OCI-M1 (cell line): ENCODE measurements around the gene RNF151.
A peak's percentile ranks its signal among the peaks of the same experiment; 100 is the strongest.

Experiments used
- DNase-seq: peaks from one replicate; lab custom pipeline; 2025; lab: John Stamatoyannopoulos, UW

RNF151 gene

GRCh38 chr16:1992704-1993317, 26.2 kb downstream of the RNF151 start:
- DNase-seq = no peak

GRCh38 chr16:1993731-1994131, 27.1 kb downstream of the RNF151 start:
- peak; percentile 28 for DNase-seq

GRCh38 chr16:1997494-1998359, 31.1 kb downstream of the RNF151 start:
- no peak for DNase-seq

- no peak for DNase-seq
Measured at GRCh38 chr16:1998360-1998835, 31.7 kb downstream of the RNF151 start.

DNA sequence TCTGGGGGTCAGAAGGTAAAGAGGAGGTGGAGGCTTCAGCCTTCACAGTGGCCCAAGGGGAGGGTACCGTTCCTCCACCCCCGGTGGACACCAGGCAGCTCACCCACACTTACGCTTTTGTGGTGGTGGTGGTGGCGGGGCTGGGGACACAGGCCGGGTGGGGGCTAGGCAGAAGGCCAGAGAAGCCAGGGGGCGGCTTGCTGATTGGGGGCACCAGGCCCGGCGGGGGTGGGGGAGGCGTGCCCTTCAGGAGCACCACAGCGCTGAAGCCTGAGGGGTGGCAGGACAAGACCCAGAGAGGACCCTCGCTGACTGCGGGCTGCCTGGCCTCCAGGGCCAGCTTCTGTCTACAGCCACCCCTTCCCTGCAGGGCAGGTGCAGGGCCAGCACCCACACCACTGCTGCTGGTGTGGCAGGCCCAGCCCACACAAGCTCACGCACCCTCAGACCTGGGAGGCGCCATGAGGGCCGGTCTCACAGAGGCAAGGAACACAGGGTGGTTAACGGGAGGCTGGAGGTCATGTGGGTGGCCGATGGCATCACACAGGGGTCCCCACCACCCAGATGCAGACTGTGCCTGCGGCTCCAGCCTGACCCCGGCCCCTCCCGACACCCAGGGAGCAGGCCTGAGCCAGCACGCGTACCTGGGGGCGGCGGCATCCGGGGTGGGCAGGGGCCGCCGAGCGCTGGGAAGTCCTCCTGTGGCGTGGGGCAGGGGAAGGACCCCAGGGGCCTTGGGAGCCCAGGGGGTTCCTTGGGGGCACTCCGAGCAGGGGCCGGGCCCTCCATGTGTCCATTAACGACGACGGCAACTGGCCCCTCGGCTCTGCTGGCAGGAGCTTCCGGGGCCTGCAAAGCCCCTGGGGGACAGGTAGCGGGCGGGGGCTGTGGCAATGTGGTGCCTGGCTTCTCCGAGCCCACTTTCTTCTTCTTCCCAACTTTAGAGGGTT, 32.5 kb downstream of the RNF151 start:
- no peak for DNase-seq

DNA sequence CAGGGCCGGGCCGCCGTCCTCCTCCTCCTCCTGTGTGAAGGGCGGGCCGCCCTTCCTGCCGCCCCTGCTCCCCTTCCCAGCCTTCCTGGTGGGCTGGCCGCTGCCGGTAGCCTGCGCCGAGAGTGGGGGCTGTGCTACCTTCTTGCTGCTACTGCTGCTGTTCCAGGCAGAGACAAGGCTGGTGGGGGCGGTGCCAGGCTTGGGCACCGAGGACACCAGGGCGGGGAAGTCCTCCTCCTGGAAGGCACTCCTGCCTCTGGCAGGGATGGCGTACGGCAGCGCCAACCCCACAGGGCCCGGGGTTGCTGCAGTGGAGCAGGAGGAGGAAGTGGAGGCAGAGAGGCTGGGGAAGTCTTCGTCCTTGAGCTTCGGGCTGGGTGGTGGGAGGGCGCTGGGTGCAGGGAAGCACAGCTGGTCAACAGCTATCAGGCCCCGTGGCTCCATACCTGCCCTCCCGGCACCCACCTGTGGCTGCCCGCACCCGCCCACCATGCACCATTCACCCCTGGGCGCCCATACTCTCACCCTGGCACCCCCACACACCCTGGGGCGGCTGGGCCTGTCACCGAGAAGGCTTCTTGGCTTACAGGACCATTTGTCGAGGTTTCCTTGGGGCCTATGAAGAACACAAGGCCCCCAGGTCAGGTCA, 33.3 kb downstream of the RNF151 start:
- DNase-seq = no peak

DNA sequence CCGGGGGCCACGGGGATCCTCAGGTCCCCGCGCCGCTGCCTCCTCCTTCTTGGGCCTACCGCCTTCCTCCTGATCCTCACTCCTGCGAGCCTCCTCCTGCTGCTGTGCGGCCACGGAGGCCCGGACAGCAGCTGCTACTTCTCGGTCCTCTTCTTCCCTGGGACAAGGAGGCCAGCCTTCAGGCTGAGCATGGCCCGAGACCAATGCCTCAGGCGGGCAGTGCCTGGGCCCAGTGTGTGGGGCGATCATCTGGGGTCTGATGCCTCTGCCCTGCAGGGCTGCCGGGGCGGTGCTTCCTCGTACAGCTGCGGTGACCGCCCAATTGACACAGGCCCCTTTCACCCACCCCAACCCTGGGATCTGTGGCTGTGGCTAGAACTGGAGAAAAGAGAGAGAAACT, 34.4 kb downstream of the RNF151 start:
- no peak for DNase-seq

DNA sequence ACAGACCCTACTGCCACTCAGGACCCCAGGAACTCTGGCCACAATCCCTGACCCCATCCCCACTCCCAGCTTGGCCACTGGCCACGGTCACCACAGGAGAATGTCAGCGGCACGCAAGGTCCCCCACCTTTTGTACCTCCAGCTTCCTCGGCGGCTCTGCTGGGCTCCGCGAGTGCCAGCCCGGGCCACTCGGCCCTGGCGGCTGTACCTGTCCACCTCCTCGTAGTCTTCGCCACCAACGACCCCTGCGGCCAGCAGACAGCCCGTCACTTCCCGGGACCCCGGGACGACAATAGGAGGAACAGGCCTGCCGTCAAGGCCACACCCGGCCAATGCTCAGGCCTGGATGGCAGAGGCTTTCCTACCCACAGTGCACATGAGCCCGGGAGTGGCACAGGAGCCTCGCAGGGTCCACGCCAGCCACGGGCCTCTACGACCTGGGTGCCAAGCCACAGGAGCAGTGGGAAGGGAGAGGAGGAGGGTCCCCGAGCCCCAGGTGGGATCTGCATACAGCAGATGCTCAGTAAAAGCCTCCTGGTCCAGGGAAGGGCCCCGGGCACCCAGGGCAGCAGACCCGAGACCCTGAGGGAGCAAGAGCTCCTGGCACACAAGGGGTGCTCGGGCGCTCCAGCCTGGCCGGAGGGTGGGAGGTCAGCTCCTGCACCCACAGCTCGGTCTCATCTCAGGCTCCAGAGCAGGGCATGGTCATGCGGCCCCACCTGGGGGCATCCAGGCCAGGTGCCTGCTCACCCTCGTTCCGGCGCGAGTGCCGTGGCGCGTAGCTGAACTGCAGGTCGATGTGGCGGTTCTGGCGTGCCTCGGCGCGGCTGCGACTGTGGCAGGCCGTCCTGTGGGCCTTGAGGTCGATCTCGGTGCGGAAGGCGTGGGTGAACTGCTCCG, 35.0 kb downstream of the RNF151 start:
- DNase-seq = no peak

- no peak for DNase-seq
Measured at GRCh38 chr16:2002406-2003230, 36.0 kb downstream of the RNF151 start.

DNA sequence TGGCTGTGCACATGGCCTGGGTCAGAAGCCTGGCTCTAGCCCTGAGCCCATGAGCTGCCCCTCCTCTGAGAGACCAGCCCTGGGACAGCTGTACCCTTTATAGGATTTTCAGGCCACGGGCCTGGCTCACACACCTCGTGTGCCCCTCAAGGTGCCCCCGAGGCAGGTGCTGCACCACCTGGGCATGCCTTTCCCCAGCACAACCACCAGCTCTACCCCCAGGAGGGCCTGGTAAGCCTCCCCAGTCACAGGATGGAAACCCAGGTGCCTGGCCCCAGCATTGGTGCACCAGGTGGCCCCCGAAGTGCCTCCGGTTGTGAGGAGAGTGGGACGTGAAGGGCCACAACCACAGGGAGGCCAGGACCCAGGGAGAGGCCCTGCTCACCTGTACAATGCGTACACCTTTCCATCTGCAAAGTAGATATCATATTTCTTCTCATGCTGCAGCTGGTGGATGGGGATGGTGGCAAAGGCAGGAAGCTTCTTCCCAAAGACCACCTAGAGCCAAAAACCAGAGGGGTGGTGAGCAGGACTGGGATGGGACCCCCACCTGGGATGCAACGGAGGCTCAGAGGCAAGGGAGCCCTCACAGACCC, 36.7 kb downstream of the RNF151 start:
- DNase-seq = no peak

DNA sequence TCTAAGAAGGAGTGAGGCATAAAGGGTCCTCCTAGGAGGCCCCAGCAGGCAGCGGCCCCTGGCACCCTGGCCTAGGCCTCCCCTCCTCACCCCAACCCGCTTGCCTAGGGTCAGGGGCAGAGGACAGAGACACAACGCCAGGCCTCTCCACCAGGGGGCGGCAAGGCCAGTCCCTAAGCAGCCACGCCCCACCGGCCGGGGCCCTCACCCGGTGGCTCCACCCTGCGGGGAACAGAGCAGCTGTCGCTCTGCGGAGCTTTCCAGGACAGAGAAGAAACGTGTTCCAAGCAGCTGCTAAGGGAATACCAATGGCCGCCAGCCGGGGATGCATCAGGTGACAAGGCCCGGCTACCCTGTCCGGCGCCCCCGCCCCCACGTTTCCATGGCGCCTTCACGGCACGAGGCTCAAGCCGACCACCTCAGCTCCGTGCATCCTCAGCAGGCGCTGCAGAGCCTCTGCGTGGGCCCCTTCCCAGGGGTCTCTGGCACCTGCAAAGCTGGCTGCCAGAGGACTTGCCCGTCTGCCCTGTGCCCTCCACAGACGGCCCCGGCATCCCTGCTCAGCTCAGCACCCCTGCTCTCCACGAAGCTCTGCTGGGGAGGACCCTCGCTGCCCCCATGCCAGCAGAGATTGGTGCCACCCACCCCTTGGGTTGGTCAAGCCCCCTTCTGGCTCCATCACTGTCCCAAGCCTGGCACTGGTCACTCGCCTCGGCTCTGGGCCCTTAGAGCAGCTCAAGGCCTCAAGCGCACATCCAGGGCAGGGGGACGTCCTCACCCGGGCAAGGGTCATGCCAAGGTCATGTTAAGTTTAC, 37.4 kb downstream of the RNF151 start:
- DNase-seq = peak; percentile 94

DNA sequence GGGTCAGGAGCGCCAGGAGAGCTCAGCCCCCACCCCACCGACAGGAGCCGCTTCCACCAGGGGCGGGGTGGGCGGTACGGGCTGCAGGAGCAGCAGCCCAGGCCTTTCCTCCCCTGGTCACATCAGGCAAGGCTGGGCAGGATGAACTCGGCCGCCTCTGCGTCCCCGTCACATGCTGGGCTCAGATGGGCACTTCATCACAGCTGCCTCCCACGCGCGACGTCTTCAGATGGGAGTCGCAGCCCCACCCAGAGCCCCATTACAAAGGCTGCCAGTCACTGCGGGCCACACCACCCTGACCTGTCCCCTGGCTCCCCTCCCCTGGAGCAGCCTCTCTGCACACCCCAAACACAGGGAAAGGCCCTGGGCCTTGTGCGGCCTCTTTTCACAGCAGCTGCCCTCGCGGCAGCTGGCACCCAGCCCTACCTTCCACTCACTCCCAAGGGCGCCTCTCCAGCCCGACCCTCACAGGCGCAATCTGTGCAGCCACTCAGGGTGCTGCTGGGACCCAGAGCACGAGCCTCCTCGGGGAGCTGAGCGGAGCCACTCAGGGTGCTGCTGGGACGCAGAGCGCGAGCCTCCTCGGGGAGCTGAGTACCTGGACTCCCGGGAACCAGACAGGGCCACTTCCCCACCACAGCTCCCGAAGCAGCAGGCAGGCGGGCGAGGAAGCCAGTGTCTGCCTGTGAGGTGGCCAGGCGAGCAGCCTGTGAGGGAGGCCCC, 38.3 kb downstream of the RNF151 start:
- no peak for DNase-seq

GRCh38 chr16:2005646-2006045, 39.0 kb downstream of the RNF151 start:
- DNase-seq = no peak

DNA sequence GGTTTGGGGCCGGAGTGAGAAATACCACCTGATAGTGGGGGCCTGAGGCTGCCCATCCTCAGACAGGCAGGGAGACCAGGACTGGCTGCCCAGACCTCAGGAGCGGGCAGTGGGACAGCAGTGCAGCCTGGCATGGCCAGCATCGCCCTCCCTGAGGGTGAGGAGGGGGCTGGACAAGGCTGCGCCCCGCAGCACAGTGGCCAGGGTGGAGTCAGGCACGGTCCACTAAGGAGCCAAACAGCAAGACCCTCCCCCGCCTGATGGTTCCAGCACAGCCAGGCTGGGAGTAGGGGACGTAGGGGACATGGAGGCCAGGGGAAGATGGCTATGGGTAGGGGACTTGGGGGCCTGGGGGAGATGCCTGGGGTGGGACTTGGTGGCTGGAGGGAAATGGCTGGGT, 39.7 kb downstream of the RNF151 start:
- DNase-seq = no peak

DNA sequence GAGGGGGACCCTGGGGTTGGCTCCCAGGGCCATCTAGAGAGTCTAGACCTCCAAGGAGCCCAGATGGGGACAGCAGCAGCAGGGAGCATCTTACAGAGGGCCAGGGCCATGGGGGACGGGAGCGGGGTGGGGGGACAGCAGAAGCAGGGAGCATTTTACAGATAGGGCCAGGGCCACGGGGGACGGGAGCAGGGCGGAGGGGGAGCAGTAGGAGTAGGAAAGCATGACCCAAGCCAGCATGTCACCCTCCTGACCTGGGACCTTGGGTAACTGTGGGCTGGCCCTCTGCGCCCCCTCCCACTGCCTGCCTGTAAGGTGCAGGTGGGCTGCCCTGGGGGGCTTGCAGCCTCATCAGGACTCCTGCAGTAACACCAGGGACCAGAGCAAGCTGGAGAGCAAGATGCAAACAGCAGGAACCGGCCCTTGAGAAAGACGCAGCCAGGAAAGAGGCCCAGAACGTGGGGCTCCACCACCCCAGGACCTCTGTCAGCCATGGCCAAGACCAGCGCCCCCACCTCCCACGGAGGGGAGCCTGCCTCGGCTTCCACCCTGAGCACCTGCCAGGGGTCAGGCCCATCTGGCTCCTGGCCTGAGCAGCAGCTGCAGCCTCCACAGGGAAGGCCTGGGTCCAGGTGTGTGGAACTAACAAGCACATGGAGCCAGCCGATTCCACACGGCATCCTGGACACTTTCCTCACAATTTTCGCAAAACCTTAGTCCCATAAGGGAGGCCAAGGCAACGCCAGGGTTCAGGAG, 40.6 kb downstream of the RNF151 start:
- no peak for DNase-seq

DNA sequence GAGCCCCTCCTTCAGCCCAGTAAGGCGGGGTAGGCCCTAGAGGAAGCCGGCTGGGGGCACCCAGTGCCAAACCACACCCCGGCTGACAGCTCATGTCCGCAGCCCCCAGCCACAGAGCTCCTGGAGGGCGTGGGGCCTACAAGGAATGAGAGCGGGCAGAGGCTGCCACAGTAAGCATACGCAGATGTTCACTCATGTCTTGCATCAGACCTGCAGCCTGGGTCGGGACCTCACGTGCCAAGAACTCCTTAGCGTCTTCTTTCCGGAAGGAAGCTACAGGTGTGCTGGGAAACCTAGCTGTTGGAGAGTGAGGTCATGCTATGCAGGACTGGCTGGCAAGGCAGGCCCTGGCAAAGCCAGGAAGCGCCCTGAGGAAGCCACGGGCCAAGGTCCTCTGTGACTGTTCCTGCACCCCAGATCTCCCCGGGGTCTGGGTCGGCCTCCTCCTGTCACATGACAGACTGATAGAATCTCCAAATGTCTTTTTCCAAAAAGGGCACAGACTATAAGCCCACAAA, 41.4 kb downstream of the RNF151 start:
- peak; percentile 45 for DNase-seq

- DNase-seq = peak; percentile 31
Measured at GRCh38 chr16:2008631-2009163, 42.0 kb downstream of the RNF151 start.
